ENCODE data around the gene PNPT1. TPM values are rescaled to one million over a fixed set of nuclear protein-coding genes. Genes with fewer than 3 reads are reported as not detected.
"Not testable (repeated sequence)": the region's sequence is repeated elsewhere in the genome, so short reads cannot be mapped to it uniquely, and the experiment has no call there.

Gene PNPT1
- total RNA-seq, 1 donor from 2014 or later: 14.9 TPM

DNA sequence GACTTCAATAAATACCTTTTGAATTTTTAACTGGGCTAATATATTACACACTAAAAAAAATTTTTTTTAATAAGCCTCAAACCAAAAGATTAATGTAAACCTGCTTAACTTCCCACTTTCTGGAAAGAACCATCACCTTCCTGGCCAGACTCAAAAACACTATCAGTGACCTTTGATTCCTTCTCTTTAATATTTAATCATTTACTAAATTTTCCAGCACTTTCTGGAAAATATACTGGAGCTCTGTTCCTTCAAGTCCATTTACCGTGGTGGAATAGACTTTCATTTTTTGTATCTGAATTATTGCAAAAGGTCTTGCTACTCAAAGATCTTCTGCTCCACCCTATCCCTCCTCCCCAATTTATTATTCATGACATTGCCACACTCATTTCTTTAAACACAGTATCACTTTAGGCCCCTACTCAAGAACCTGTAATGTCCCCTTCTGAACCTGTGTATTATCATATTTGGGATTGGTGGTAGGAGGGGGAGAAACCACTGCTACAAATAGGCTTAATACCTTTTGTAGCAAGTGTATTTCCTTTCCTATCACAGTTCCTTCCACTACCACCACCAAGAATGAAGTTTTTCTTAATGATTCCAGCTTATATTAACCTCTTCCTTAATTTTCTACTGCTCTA, 83.6 kb downstream of the PNPT1 start:
- DNase-seq (ENCODE audit: low read depth): no peak
- TF ChIP-seq, protein P1, sequence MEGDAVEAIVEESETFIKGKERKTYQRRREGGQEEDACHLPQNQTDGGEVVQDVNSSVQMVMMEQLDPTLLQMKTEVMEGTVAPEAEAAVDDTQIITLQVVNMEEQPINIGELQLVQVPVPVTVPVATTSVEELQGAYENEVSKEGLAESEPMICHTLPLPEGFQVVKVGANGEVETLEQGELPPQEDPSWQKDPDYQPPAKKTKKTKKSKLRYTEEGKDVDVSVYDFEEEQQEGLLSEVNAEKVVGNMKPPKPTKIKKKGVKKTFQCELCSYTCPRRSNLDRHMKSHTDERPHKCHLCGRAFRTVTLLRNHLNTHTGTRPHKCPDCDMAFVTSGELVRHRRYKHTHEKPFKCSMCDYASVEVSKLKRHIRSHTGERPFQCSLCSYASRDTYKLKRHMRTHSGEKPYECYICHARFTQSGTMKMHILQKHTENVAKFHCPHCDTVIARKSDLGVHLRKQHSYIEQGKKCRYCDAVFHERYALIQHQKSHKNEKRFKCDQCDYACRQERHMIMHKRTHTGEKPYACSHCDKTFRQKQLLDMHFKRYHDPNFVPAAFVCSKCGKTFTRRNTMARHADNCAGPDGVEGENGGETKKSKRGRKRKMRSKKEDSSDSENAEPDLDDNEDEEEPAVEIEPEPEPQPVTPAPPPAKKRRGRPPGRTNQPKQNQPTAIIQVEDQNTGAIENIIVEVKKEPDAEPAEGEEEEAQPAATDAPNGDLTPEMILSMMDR (conservative IDR thresholded peaks at IDR 0.05; ENCODE audit: low read depth, low read length): no peak
- H3K4me3 ChIP-seq (ENCODE audit: low read depth, low read length): no peak overlapping the region

- TF ChIP-seq, protein P1 (conservative IDR thresholded peaks at IDR 0.05; ENCODE audit: low read depth, low read length): no peak
- no peak for DNase-seq (ENCODE audit: low read depth)
- H3K4me3 ChIP-seq (ENCODE audit: low read depth, low read length): no peak overlapping the region
Measured at GRCh38 chr2:55609193-55609794, 84.3 kb downstream of the PNPT1 start.

DNA sequence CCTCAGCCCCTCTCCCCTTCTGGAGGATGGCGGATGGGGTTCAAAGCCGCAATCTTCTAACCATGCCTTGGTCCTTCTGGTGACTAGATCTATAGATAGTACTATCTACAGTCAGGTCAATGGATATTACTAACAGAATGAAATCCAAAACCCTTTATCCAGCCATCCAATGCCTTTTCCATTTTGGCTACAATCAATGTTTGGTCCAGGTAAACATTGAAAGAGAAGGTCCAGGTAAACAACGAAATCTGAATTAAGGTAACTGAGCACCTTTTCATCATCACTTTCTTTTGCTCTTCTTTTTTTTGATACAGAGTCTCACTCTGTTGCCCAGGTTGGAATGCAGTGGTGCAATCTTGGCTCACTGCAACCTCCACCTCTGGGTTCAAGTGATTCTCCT, 85.9 kb downstream of the PNPT1 start:
- DNase-seq (ENCODE audit: low read depth): no peak
- TF ChIP-seq, protein P1 (conservative IDR thresholded peaks at IDR 0.05; ENCODE audit: low read depth, low read length): no peak

DNA sequence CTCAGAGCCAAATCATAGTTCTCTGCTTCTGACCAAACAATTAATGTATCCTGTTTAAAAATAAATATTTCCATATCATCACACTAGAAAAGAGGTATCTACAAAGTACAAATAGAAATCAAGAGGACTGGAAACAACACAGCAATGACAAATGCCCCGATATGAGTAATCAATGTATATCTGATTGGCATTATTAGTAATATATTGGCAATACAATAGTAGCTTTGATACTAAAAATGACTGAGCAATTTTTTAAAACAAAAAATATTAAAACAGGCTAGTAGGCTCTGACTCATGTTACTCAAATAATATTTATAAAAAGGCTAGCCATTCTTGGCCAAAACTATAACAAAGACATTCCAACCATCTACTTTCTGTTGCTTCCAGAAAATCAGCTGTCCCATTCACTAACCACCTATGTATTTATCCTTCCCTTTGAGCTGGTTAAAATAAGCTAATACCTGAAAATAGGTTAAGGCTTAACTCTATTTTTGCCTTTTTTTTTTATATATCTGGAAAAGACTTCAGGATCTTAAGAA, 89.5 kb downstream of the PNPT1 start:
- no peak overlapping the region for H3K4me3 ChIP-seq (ENCODE audit: low read depth, low read length)
- TF ChIP-seq, protein P1 (conservative IDR thresholded peaks at IDR 0.05; ENCODE audit: low read depth, low read length): no peak
- no peak for DNase-seq (ENCODE audit: low read depth)

More for the DNA sequence above, 85.9 kb downstream of the PNPT1 start:
- no peak overlapping the region for H3K4me3 ChIP-seq (ENCODE audit: low read depth, low read length)

DNA sequence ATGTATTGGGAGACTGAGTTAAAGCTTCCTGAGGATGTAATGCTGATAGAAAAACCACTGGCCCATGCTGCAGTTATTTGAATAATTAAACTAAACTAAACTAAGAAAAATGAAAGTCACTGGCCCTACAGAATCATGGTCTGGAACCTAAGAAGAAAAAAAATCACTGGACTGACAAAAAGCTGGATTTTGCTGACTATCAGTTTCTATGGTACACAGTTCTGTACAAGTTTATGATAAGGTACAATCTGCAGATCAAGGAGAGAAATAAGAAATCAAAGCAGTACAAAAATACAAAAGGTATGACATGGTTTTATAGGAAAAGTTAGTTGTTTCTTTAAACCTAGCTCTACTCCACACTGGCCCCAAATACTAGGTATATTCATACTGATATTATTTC, 91.8 kb downstream of the PNPT1 start:
- H3K4me3 ChIP-seq (ENCODE audit: low read depth, low read length): no peak overlapping the region
- no peak for DNase-seq (ENCODE audit: low read depth)
- TF ChIP-seq, protein P1 (conservative IDR thresholded peaks at IDR 0.05; ENCODE audit: low read depth, low read length): no peak

GRCh38 chr2:55598056-55598795, 95.4 kb downstream of the PNPT1 start:
- TF ChIP-seq, protein P1 (conservative IDR thresholded peaks at IDR 0.05; ENCODE audit: low read depth, low read length): no peak
- no peak for DNase-seq (ENCODE audit: low read depth)
- no peak overlapping the region for H3K4me3 ChIP-seq (ENCODE audit: low read depth, low read length)

DNA sequence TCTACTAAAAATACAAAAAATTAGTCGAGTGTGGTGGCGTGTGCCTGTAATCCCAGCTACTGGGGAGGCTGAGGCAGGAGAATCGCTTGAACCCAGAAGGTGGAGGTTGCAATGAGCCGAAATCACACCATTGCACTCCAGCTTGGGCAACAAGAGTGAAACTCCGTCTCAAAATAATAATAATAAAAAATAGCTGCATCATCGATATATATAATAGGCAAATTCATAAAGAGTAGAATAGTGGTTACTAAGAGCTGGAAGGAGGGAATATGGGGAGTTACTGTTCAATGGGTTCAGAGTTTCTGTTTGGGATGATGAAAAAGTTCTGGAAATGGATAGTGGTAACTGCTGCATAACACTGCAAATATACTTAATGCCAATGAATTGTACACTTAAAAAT, 96.8 kb downstream of the PNPT1 start:
- DNase-seq (ENCODE audit: low read depth): not testable (repeated sequence)

More for the DNA sequence above, 96.8 kb downstream of the PNPT1 start:
- not testable (repeated sequence) for H3K4me3 ChIP-seq (ENCODE audit: low read depth, low read length)

Measured in epithelial cell of proximal tubule (primary cell).